Fibroblast of the aortic adventitia (primary cell): Measurements from ENCODE around the gene BCOR. TPM values are rescaled to one million over a fixed set of nuclear protein-coding genes. Genes with fewer than 3 reads are reported as not detected.

Experiments used
- DNase-seq: peaks from one replicate; pipeline ENCODE4 v3.0.0-alpha.2; 2010; ENCODE audit warnings: low read depth
- H3K4me3 ChIP-seq: 2 replicates; pipeline ENCODE4 v1.5.1; 2011; ENCODE audit warnings: low read depth, mild to moderate bottlenecking, control low read depth, low read length, moderate library complexity
- total RNA-seq: library from RNA; depleted of rRNA; stranded (reverse); fragments of >200 nt; gene quantifications from 2 replicates; pipeline ENCODE4 v1.2.3, GENCODE V29; 2012; ENCODE audit warnings: low replicate concordance
- TF ChIP-seq, protein P1 (sequence below): IDR thresholded peaks from 2 replicates; pipeline ENCODE4 v1.5.1; 2011; ENCODE audit warnings: mild to moderate bottlenecking, low read length, control low read depth, inconsistent platforms; ENCODE audit not compliant: insufficient read depth

Gene BCOR
- total RNA-seq, 1 donor, result 12.7 TPM

DNA sequence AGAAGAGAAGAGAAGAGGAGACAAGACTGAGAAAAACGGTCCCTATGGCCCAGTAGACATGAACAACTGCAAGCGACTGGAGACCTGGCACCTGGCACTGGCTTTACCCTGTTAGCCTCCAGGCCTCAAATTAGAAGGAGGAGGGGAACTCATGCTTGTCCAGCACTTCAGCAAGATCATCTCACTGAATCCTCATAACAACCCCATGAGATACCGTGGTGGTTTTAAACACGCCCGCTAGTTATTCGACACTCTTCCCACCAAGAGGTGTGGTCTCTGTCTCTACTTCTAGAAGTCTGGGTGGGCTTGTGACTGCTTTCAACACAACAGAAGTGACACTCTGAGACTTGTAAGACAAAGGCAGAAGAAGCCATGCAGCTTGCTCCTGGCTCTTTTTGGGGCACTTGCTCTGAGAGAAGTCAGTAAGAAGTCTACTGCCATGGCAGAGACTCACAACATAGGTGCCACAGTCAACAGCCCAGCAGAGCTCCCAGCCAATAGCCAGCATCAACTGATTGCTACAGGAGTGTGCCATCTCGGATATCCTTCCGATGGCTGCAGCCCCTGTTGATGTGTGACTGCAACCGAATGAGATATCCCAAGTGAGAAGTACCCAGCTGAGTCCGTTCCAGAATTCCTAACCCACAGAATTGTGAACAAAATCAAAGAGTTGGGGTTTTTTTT, 34.0 kb upstream of the BCOR start:
- TF ChIP-seq, protein P1, sequence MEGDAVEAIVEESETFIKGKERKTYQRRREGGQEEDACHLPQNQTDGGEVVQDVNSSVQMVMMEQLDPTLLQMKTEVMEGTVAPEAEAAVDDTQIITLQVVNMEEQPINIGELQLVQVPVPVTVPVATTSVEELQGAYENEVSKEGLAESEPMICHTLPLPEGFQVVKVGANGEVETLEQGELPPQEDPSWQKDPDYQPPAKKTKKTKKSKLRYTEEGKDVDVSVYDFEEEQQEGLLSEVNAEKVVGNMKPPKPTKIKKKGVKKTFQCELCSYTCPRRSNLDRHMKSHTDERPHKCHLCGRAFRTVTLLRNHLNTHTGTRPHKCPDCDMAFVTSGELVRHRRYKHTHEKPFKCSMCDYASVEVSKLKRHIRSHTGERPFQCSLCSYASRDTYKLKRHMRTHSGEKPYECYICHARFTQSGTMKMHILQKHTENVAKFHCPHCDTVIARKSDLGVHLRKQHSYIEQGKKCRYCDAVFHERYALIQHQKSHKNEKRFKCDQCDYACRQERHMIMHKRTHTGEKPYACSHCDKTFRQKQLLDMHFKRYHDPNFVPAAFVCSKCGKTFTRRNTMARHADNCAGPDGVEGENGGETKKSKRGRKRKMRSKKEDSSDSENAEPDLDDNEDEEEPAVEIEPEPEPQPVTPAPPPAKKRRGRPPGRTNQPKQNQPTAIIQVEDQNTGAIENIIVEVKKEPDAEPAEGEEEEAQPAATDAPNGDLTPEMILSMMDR, result no peak
- no peak overlapping the region for H3K4me3 ChIP-seq
- DNase-seq, result no peak

DNA sequence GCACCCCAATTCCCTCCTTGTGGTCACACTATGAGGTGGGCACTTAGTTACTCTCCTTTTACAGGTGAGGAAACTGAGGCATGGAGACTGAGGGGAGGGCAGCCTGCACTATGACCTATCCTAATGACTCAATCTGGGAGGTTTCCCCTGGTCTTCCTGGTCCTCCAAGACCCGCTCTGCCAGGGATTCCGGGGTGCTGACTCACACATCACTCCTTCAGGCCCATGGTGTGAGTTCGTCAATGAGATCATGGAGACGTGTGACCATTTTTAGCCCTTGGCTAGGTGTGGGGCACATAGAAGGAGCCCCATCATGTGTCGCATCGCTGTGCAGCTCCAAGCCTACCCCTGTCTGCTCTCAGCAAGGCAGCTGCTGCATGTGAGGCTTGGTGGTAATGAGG, 32.4 kb upstream of the BCOR start:
- TF ChIP-seq, protein P1, result no peak
- peak; percentile 65 for DNase-seq
- no peak overlapping the region for H3K4me3 ChIP-seq

DNA sequence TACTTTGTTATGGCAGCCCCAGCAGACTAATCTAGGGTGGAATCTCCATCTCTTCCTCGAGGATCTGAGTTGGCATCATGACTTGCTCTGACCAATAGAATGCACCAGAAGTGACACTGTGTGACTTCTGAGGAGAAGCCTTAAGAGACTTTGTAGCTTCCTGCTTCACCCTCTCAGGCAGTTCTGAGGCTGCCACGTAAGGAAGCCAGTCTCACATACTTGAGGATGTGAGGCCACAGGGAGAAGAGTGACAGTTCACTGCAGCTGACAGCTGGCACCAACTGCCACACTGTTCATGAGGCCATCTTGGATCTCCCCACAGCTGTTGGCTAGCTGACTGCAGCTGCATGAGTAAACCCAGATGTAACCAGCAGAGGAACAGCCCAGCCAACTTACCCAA, 29.3 kb upstream of the BCOR start:
- no peak overlapping the region for H3K4me3 ChIP-seq
- DNase-seq, result no peak
- TF ChIP-seq, protein P1, result no peak

DNA sequence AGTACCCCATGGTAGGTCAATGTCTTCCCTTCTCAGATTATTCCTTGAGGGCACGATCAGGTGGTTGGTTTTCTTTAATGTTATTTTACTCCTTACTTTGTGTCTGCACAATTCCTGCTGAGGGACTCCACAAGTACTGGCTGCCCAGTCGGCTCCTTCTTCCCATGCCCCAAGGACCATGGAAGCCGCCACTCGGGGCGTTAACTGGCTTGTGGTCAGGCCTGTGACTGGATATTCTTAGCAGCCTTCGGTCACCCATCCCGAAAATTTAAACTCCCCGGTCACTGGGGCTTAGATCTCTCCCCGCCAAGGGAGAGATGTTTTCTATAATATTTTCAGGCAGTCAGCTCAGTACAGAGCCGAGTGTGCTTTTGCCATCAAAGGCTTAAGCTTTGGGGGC, 24.7 kb upstream of the BCOR start:
- TF ChIP-seq, protein P1, result no peak
- no peak overlapping the region for H3K4me3 ChIP-seq
- DNase-seq, result no peak

DNA sequence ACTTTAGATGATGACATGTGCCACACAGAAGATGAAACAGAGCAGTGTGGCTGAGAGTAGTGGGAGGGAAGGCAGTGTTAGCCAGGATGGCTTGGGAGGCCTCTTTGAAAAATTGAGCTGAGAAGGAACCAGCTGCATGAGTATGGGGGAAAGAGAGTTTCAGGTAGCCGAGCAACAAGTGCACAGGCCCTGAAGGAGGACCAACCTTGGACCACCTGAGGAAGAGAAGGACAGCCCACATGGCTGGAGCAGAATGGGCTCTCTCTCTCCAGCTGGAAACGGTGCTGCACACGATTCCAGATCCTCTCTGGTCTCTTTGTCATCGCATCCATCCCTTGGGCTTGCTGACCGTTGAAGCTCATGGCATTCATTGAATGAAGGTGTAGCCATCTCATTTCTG, 23.9 kb upstream of the BCOR start:
- H3K4me3 ChIP-seq, result no peak overlapping the region
- TF ChIP-seq, protein P1, result no peak
- DNase-seq, result no peak

DNA sequence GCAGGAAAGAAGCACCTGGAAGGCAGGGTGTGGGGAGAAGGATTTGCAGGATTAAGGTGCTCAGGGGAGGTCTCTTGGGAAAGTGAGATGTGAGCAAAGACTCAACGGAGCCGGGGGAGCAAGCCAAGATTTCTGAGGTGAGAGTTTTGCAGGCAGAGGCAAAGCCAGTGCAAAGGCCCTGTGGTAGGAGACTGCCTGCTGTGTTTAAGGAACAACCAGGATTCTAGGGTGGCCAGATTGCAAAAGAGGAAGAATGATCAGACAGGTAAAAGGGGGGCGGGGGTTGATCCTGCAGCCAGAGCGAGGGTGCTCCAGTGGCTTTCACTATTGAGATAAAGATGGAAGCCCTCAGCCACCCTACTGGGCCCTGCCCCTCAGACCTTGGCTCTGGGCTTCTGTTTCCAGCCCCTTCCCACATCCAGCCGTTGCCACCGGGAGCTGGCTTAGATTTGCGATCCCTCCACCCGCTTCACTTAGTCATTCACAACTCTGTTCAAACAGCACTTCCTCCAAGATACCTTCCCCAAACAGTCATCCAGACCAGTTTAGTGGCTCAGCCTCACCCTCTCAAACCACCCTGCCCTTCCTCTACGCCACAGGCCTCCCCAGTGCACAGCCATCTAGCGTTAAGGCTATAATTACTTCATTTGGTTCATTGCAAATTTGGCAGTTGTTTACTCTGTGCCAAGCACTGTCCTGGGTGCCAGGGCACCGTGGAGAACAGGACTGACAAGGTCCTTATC, 23.3 kb upstream of the BCOR start:
- TF ChIP-seq, protein P1, result no peak
- H3K4me3 ChIP-seq, result no peak overlapping the region
- DNase-seq, result no peak
